Esophagus muscularis mucosa (tissue), 3 donors: ENCODE data around the gene MTA3.

Experiments
- POLR2AphosphoS5 ChIP-seq, 2 donors: sonication (generic); formaldehyde crosslinking; IDR thresholded peaks; one replicate each; pipeline ENCODE4 v1.6.1; 2017; ENCODE audit warnings: antibody characterized with exemption in 2 of 2
- TF ChIP-seq, protein P1 (sequence below), 3 experiments: fragments of 200-600 bp in 2 of 3; fragments of 450-650 bp in 1 of 3; sonication (generic) in 2 of 3; IDR thresholded peaks; one replicate each; pipeline ENCODE4 v1.5.1; 2017 to 2019; ENCODE audit warnings: antibody characterized with exemption in 3 of 3, mild to moderate bottlenecking in 2 of 3, moderate library complexity in 1 of 3

DNA sequence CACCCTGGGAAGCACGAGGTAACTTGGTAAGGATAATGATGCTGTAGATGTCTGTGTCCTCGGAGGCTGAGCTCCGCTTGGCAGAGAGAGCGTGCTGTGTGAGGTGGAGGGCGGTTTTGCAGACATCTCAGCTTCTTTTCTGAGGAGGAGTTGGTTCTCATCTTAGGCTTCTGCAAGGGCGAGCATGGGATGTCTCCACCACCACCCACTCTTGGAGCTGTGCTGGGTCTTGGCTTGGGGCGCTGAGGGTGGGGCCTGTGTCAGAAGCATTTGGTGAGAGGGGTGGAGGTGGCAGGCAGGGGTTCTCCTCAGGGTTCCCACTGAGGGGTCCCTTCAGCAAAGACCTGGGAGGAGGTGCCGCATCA lies 186.3 kb downstream of the MTA3 start:
- TF ChIP-seq, protein P1, sequence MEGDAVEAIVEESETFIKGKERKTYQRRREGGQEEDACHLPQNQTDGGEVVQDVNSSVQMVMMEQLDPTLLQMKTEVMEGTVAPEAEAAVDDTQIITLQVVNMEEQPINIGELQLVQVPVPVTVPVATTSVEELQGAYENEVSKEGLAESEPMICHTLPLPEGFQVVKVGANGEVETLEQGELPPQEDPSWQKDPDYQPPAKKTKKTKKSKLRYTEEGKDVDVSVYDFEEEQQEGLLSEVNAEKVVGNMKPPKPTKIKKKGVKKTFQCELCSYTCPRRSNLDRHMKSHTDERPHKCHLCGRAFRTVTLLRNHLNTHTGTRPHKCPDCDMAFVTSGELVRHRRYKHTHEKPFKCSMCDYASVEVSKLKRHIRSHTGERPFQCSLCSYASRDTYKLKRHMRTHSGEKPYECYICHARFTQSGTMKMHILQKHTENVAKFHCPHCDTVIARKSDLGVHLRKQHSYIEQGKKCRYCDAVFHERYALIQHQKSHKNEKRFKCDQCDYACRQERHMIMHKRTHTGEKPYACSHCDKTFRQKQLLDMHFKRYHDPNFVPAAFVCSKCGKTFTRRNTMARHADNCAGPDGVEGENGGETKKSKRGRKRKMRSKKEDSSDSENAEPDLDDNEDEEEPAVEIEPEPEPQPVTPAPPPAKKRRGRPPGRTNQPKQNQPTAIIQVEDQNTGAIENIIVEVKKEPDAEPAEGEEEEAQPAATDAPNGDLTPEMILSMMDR (IDR thresholded peaks at IDR 0.05): no peak
- no peak for TF ChIP-seq POLR2AphosphoS5 (IDR thresholded peaks at IDR 0.05)
